Activated CD8-positive, alpha-beta memory T cell treated with anti-CD3 and anti-CD28 coated beads, Interleukin-2, amount 10 ng/mL, durations not matched to agents 7 days and 5 days (primary cell): Measurements from ENCODE around the gene GOLGA6B. TPM values are rescaled to one million over a fixed set of nuclear protein-coding genes. Genes with fewer than 3 reads are reported as not detected.
A peak's percentile ranks its signal among the peaks of the same experiment; 100 is the strongest.
"Not testable (repeated sequence)": the region's sequence is repeated elsewhere in the genome, so short reads cannot be mapped to it uniquely, and the experiment has no call there.

Source experiments
- ATAC-seq: fragments of 150-1000 bp; cut with Tn5 transposase; one replicate; pipeline ENCODE4 v1.10.0; 2021; ENCODE audit warnings: moderate library complexity
- CTCF ChIA-PET: fragments of 350-600 bp; sonication (Branson Sonifier 250); formaldehyde crosslinking; loops from one replicate; lab custom pipeline; 2021; ENCODE audit warnings: antibody characterized with exemption; lab: Charles Lee
- DNase-seq: peaks from one replicate; pipeline ENCODE4 v3.0.0-alpha.2; 2020
- H3K27ac Mint-ChIP-seq: one replicate; pipeline ENCODE4 v1.8.0; 2021; ENCODE audit warnings: mild to moderate bottlenecking, mixed read lengths
- H3K27me3 Mint-ChIP-seq: one replicate; pipeline ENCODE4 v1.8.0; 2021; ENCODE audit warnings: mixed read lengths
- H3K36me3 Mint-ChIP-seq: one replicate; pipeline ENCODE4 v1.8.0; 2021; ENCODE audit warnings: mild to moderate bottlenecking, mixed read lengths
- H3K4me1 Mint-ChIP-seq: one replicate; pipeline ENCODE4 v1.8.0; 2021; ENCODE audit warnings: mixed read lengths
- H3K4me3 Mint-ChIP-seq: one replicate; pipeline ENCODE4 v1.8.0; 2021; ENCODE audit warnings: mild to moderate bottlenecking, moderate library complexity, mixed read lengths
- H3K9me3 Mint-ChIP-seq: one replicate; pipeline ENCODE4 v1.8.0; 2022; ENCODE audit warnings: low read depth, mixed read lengths
- total RNA-seq, 2 experiments: library from RNA; stranded (reverse); gene quantifications; one replicate each; pipeline ENCODE4 v1.2.3, GENCODE V29; 2021

GOLGA6B gene
- total RNA-seq, 2 experiments from 2014 or later, result not detected

DNA sequence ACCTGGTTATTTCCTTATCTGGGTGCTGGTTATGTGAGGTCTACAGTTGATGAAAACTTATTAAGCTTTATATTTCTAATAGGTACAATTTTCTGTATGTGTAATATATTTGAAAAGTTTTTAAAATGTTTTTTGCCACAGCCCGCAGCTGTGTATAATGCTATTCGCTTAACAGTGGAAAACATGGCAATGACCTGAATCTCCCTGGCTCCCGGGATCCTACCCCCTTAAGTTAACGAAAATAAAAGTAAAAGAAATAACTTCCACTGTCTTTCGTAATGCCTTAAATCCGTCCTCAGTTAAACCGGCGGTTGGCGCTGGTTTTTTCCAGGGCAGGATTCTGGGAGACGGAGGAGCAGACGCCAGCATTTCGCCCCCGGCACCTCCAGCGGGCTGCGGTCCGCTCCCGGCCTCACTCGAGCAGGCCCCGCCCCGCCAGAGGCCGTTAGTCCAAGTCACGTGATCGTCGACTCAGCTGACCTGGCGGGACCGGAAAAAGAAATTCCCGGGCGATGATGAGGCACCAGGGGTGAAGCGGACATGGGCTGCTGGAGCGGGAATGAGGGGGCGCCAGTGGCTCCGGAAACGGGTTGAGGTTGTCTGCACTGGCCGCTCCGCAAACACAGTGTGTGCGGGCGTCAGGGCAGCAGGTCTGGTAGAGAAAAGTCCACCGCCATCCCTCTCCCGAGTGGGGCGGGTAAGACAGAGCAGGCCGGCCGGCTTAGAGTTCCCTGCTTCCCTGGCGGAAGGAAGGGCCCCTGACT is 17.8 kb upstream of the GOLGA6B start:
- H3K9me3 Mint-ChIP-seq, H3K27me3 Mint-ChIP-seq, H3K36me3 Mint-ChIP-seq, CTCF ChIA-PET, H3K27ac Mint-ChIP-seq, H3K4me1 Mint-ChIP-seq: not testable (repeated sequence)
- peak overlapping the region; percentile 32 for H3K4me3 Mint-ChIP-seq
- peak; percentile 87 for ATAC-seq
- DNase-seq, result peak; percentile 86

DNA sequence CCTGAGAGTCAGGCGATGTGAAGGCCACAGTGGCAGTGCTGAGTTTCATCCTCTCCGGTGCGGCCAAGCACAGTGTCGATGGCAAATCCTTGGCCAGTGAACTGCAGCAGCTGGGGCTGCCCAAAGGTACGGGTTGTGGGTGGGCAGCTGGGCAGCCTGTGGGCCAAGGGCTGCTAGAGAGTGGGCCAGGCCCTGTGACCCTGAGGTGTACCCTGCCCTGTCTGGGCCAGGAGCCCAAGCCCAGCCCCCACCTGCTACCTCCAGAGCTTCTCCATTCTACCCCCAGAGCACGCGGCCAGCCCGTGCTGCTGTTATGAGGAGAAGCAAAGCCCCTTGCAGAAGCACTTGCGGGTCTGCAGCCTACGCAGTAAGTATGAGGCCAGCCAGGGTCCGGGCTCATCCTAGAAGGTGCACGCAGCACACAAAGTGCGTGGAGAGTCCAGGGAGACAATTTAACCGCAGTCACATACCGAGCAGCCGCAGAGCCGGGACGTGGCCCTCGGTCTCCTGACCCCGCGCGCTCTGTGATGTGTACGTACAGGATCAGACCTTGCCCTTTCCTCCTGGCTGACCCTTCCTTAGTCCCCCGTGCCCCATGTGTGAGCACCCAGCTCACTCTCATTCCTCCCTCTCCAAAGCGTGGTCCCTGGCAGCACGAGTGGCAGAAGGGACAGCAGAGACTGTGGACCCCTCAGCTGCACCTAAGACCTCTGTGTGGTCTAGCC is 14.6 kb upstream of the GOLGA6B start:
- ATAC-seq, H3K27ac Mint-ChIP-seq, H3K36me3 Mint-ChIP-seq, H3K4me1 Mint-ChIP-seq, CTCF ChIA-PET, H3K9me3 Mint-ChIP-seq, DNase-seq, H3K4me3 Mint-ChIP-seq, H3K27me3 Mint-ChIP-seq: not testable (repeated sequence)

DNA sequence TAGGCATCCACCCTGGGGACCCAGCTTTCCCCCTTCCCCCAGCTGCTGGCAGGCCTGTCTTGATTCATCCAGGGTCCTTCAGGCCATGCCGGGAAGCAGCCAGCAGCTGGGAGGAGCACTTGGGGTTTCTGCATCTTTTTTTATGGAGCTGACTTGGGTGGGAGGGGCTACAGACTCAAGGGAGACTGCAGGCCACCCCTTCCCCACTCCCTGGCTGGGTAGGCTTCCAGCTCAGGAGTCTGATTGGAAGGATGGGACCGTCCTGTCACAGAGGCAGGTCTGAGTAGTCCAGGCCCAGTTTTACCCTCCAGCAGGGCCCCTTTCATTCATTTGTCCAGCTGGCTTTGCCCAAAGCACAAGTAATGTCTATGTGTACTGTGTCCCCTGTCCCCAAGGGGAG is 12.2 kb upstream of the GOLGA6B start:
- H3K4me1 Mint-ChIP-seq, ATAC-seq, H3K4me3 Mint-ChIP-seq, H3K27ac Mint-ChIP-seq, H3K36me3 Mint-ChIP-seq, H3K9me3 Mint-ChIP-seq, CTCF ChIA-PET, DNase-seq, H3K27me3 Mint-ChIP-seq: not testable (repeated sequence)

DNA sequence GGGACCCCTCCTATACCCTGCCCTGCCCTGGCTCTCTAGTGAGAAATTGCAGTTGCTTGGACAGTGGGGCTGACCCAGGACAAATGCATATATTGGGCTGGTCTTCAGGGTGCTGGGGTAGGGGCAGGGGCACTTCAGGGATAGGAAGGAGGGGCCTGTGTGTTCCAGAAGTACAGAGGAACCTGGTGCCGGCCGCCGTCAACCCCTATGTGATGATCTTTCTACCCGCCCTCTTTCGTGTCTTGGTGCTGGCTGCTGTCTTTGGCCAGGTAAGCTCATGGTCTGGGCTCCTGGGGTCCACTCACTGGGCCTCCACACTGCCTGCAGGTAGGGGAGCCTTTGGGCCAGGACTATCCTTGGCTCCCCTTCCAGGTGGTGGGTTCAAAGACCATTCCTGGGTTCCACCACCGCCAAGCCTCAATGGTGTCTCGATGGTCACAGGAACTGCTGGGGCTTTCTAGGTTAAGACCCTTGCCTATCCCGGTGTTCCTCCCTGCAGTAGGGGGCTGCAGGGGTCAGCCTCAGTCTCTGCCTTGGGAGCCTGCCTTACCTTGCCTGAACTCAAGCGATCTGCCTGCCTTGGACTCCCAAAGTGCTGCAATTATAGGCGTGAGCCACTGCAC is 5.8 kb upstream of the GOLGA6B start:
- CTCF ChIA-PET, H3K4me1 Mint-ChIP-seq, ATAC-seq, H3K27me3 Mint-ChIP-seq, DNase-seq, H3K9me3 Mint-ChIP-seq, H3K4me3 Mint-ChIP-seq, H3K36me3 Mint-ChIP-seq, H3K27ac Mint-ChIP-seq: not testable (repeated sequence)

DNA sequence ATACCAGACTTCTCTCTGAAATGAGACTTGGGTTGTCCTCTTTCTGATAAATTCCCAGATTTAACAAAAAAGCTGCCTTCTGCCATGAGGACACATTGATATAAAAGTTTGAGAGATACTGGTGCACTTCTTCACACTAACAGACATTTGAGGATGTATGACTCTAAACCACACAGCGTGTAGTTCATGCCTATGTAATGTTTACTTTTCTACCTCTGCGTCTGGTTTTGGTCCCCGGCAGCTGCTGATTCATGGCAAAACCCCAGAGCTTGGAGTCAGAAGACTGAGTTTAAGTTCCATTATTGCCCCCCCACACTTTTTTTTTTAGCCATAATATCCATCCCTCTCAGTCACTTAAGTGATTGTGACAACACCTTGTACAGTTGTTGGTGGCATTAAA is 1.5 kb downstream of the GOLGA6B start:
- H3K36me3 Mint-ChIP-seq, H3K27me3 Mint-ChIP-seq, H3K9me3 Mint-ChIP-seq, CTCF ChIA-PET, H3K27ac Mint-ChIP-seq, H3K4me1 Mint-ChIP-seq, ATAC-seq, H3K4me3 Mint-ChIP-seq, DNase-seq: not testable (repeated sequence)

DNA sequence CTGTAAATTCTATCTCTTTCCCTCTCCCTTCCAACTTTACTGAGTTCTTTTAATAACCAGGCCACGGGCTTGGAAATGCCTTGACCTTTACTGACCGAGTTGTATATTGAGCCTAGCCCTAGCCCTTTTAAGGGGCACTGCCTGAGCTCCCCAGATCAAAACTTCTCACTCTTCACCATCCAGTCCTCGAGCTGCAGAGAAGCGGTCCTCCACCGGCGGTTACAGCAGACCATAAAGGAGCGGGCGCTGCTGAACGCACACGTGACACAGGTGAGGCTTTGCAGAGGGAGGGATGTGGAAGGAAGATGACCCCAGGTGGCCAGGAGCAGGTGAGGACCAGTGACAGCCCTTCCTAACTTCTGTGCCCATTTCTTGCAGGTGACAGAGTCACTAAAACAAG is 6.6 kb downstream of the GOLGA6B start:
- H3K4me3 Mint-ChIP-seq, H3K4me1 Mint-ChIP-seq, H3K27ac Mint-ChIP-seq, H3K36me3 Mint-ChIP-seq, H3K27me3 Mint-ChIP-seq, H3K9me3 Mint-ChIP-seq, CTCF ChIA-PET, ATAC-seq: not testable (repeated sequence)
- DNase-seq, result peak; percentile 18

DNA sequence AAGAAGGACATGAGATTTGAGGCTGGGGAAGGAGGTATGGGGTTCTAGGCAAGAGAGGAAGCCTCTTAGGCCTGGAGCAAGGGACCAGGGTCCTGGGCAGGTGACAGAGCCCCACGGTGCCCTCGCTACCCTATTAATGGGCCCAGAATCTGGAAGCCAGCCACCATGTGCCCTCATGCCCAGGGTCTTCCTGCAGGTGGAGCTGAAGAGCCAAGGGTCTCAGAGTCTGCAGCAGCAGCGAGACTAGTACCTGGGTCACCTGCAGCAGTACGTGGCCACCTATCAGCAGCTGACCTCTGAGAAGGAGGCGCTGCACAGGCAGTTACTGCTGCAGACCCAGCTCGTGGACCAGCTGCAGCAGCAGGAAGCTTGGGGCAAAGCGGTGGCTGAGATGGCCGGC is 9.4 kb downstream of the GOLGA6B start:
- CTCF ChIA-PET, H3K4me3 Mint-ChIP-seq, H3K9me3 Mint-ChIP-seq, H3K27me3 Mint-ChIP-seq, H3K4me1 Mint-ChIP-seq, H3K36me3 Mint-ChIP-seq, H3K27ac Mint-ChIP-seq, ATAC-seq: not testable (repeated sequence)
- DNase-seq, result peak; percentile 31

DNA sequence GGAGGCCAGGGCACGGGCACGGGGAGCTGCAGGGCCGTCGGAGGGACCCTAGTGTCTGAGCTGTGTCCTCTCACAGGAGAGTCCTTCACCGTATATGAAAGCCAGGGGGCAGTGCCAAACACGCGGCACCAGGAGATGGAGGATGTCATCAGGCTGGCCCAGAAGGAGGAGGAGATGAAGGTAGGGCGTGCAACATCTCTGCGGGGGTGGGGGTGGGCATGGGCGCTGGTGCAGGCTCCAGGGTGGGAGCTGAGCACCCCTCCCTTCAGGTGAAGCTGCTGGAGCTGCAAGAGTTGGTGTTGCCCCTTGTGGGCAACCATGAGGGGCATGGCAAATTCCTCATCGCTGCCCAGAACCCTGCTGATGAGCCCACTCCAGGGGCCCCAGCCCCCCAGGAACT is 11.2 kb downstream of the GOLGA6B start:
- CTCF ChIA-PET, H3K4me3 Mint-ChIP-seq: not testable (repeated sequence)

DNA sequence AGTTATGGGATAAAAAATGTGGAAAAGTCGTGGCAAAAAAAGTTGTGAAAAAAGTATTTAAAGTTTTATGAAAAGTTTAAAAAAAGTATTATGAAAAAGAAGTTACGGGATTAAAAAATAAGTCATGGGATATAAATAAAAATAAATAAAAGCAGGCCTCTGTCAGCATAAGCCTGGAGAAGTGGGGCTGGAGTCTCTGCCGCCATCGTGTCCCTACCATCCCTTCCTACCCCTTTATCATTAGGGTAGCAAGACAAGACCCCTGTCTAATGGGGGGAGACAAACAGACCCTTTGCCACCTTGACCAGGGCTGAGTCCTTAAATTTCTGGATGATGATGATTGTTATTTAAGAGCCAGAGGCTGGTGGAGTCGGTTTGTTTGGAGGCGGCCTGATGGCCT is 15.3 kb downstream of the GOLGA6B start:
- peaks cover 14% of the 10 kb centered on the region for H3K27me3 Mint-ChIP-seq
- H3K9me3 Mint-ChIP-seq, H3K4me3 Mint-ChIP-seq, DNase-seq, CTCF ChIA-PET, H3K36me3 Mint-ChIP-seq, ATAC-seq, H3K27ac Mint-ChIP-seq, H3K4me1 Mint-ChIP-seq: not testable (repeated sequence)

More for the DNA sequence above, 11.2 kb downstream of the GOLGA6B start:
- H3K27me3 Mint-ChIP-seq, DNase-seq, H3K9me3 Mint-ChIP-seq, H3K4me1 Mint-ChIP-seq, H3K27ac Mint-ChIP-seq, H3K36me3 Mint-ChIP-seq, ATAC-seq: not testable (repeated sequence)

DNA sequence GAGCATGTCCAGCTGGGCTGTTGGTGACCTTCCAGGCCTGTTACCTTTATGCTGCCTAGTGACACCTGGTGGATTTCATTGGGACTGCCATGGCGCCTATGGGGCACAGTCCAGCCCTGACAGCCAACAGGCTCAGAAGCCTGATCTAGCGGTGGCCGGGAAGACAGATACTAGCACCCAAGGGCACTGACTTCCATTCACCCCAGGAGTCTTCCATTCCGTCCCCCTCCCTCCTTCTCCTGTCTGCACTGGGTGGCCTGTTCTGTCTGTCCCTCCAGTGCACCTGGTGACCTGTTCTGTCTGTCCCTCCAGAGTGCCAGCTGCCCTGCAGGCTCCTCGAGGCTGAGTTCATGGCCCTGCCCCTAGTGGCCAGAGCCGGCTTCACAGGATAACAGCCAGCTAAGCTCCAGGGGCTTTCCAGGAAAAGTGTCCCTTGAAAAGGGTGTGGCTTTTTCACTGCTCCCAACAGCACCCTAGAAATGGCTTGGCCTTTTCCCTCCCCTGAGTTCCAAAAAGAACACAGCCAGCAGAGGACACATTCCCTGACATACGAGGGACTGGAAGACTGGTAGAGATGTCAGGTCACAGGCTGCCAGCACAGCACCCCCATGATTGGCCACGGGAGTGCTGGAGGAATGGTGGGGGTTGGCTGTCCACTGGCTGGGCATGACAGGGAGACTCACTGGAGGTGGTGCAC is 16.3 kb downstream of the GOLGA6B start:
- H3K27me3 Mint-ChIP-seq, result peaks cover 16% of the 10 kb centered on the region
- H3K4me3 Mint-ChIP-seq, result peak overlapping the region; percentile 50
- ATAC-seq, result peak; percentile 97

DNA sequence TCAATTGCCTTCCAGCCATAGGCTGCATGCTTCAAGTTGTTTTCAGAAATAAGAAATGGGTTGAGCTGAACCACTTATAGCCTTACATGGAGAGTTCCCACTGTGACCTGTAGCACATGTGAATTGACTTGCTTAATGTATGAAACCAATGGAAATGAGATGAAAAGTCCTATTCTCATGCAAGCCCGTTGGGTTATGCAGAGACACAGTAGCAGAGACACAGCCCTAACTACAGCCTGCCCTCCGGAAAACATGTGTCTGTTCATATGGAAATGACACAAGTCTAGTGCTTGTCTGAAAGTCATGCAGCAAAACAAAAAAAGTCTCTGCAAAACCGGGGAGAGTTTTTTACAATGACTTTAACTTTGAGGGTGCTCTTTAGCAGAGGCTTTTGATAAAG is 17.0 kb downstream of the GOLGA6B start:
- no peaks in the 10 kb centered on the region for H3K36me3 Mint-ChIP-seq
- no peaks in the 10 kb centered on the region for H3K9me3 Mint-ChIP-seq
- H3K27ac Mint-ChIP-seq, result no peak overlapping the region
- no peak for ATAC-seq
- H3K27me3 Mint-ChIP-seq, result peaks cover 20% of the 10 kb centered on the region
- CTCF ChIA-PET, result interaction anchor here (0.7 to 2.1 kb wide), 9 partner anchors 8 to 398 kb away, joined by 3 to 14 read pairs (median 4); partner anchors contain the start of genes BBS4 and HIGD2B
- no peak overlapping the region for H3K4me3 Mint-ChIP-seq
- DNase-seq, result no peak
- H3K4me1 Mint-ChIP-seq, result peaks cover 4% of the 10 kb centered on the region

More for the DNA sequence above, 16.3 kb downstream of the GOLGA6B start:
- not testable (repeated sequence) for H3K36me3 Mint-ChIP-seq, H3K27ac Mint-ChIP-seq, H3K9me3 Mint-ChIP-seq, H3K4me1 Mint-ChIP-seq
- DNase-seq, result peak; percentile 85
- CTCF ChIA-PET, result interaction anchor here (0.6 to 2.1 kb wide), 14 partner anchors 9 to 444 kb away, joined by 3 to 14 read pairs (median 4); partner anchors contain the start of genes BBS4 and HIGD2B

DNA sequence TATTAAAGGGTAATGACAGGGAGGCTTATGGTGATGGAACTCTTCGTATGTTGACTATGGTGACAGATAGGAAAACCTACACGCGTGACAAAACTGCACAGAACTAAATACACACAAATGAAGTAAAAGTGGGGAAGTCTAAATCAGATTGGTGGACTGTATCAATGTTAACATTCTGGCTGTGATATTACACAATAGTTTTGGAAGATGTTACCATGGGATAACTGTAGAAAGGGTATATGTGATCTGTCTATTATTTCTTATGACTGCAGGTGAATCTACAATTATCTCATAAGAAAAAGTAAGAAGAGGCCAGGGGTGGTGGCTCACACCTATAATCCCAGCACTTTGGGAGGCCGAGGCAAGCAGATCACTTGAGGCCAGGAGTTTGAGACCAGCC is 22.3 kb downstream of the GOLGA6B start:
- Mint-ChIP-seq H3K9me3 (no peaks in the 10 kb centered on the region), H3K4me1 (no peaks in the 10 kb centered on the region), H3K27me3 (peaks cover 48% of the 10 kb centered on the region), H3K4me3 (no peak overlapping the region), H3K36me3 (no peaks in the 10 kb centered on the region), H3K27ac (no peak overlapping the region)
- CTCF ChIA-PET, result no interaction called here
- DNase-seq, result no peak
- ATAC-seq, result no peak

DNA sequence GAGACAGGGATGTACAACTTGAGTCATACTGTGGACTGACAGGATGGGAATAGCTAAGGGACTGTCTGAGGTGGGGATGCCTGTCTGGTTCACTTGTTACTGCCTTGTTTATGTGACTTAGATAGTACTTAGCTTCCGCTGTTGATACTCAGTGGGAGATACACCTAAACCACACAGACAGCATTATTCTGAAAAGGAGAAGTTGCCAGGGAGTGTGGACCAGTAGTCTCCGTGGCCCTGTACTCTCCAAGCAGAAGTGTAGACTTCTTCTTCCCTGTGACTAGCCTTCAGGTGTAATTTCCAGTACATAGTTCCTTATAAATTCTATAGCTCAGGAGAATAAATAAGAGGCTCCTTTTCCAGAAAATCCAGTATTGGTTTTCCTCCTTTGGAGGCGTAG is 26.4 kb downstream of the GOLGA6B start:
- ATAC-seq, result no peak
- H3K9me3 Mint-ChIP-seq, result no peaks in the 10 kb centered on the region
- no peaks in the 10 kb centered on the region for H3K36me3 Mint-ChIP-seq
- peaks cover 9% of the 10 kb centered on the region for H3K4me1 Mint-ChIP-seq
- CTCF ChIA-PET, result interaction anchor here (1.1 to 1.3 kb wide), 3 partner anchors 10 to 81 kb away, joined by 3 to 4 read pairs (median 4); no protein-coding TSS in a partner anchor
- DNase-seq, result no peak
- H3K4me3 Mint-ChIP-seq, result no peak overlapping the region
- H3K27me3 Mint-ChIP-seq, result peaks cover 40% of the 10 kb centered on the region
- H3K27ac Mint-ChIP-seq, result no peak overlapping the region
